Glomerular visceral epithelial cell (primary cell): ENCODE results near the gene DVL2.
A peak's percentile ranks its signal among the peaks of the same experiment; 100 is the strongest.

Source experiments
- DNase-seq: peaks from one replicate; pipeline ENCODE4 v3.0.0-alpha.2; 2016; ENCODE audit errors: extremely low spot score

DVL2 gene

DNA sequence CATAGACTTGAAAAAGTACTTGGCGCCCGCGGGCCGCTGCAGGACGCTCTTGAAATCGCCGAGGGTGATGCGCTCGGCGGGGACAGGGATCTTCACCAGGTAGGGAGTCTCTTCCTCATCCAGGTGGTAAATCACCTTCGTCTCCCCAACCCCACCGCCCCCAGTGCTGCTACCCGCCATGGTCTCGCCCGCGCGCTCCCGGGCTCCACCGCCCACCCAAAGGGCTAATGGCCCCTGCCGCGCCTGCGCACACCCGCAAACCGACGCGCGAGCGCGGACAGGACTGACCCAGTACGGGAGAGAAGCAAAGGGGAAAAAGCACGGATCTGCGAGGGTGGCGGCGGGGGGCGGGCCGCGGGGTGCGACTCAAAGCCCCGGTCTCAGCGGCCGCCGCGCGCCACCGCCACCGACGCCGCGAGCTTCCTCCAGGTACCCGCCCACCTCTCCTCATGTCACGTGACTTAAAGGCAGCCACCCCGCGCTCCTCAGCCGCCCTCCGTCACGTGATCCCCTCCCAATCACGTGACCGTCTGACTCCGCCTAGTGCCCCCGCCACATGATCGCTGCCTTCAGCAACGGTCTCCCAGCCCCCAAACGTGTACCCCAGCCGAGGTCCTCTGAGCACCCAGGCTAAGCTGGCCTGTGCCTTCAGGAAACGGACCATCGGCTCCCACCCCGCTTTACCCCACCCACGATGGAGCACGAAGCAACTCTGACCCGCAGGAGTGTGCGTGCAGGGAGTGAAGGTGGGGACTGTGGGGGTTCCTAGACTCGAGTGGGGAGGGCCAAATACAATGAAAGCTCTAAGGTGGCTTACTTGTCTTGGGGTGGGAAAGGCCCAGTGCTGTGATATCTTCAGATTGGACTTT lies at the start of gene DVL2:
Gene DVL2 (minus strand): TSS at position 435 of the 869 bp plus-strand sequence. CDS start 255 bp downstream, at position 180.
- peak; percentile 95 for DNase-seq

DNA sequence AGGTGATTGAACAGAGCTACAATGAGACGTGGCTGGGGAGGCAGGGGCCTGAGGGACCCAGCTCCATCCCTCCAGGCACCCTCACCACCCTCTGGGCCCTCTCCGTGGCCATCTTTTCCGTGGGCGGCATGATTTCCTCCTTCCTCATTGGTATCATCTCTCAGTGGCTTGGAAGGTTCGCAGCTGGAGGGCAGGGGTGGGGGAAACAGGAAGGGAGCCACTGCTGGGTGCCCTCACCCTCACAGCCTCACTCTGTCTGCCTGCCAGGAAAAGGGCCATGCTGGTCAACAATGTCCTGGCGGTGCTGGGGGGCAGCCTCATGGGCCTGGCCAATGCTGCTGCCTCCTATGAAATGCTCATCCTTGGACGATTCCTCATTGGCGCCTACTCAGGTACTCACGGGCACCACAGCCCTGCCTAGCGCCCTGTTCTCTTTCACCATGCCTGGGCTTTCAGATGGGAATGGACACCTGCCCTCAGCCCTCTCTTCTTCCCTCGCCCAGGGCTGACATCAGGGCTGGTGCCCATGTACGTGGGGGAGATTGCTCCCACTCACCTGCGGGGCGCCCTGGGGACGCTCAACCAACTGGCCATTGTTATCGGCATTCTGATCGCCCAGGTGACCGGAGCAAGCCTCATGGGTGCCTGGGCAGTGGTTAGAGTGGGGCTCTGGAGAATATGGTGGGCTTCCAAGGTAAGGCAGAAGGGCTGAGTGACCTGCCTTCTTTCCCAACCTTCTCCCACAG lies 49.3 kb upstream of the DVL2 start:
- DNase-seq = no peak

DNA sequence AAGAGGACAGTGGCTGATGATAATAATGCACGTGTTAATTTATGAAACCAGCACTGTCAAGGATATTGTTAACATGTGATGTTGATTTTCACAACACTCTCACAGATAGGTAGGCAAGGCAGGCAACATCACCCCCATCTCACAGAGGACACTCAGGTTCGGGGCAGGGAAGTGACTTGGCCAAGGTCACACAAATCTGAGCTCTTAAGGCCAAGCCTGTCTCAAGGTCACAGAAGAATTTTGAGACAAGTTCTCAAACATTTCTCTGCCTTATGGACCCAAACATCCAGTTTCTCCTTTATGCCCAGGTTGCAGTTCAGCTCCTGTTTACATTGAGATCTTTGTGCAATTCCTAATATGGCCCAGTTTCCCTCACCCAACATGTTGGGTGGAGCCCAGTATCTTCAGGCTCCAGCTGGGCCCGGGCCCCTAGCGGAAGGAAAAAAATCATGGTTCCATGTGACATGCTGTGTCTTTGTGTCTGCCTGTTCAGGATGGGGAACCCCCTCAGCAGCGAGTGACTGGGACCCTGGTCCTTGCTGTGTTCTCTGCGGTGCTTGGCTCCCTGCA lies 48.5 kb upstream of the DVL2 start:
- no peak for DNase-seq

DNA sequence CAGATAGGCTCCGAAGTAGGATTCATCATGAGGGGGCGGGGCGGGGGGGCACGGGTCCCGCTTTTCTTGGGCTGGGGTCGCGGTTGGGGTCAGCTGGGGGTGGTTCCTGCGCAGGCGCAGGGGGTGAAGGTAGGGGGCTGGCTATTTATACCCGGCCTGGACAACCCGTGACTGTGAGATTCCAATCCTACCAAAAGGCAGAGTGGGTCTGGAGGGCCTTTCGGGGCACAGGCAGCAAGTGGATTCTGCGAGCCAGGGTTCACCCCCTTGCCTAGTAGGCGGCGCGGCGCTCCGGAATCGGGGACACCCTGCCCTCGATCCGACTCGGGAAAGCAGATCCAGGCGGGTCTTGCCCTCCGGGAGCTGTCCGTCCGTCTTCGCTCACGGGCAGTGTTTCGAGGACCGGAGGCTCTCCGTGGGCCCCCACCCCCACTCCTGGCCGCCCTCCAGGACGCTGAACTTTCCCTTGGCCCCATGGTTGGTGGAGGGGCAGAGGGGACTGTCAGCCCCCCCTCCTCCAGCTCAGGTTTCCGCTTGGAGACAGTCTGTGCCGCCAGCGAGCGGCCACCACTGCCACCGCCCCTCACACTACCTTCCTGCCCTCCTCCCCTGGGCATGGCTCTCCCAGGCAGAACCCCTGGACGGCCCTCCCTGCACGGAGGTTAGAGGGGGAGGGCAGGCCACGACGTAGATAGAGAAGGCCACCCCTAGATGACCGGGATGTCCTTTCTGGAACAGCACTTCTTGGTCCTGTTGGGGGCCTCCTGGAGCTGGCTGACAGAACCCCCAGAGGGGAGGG lies 47.8 kb upstream of the DVL2 start:
- DNase-seq = no peak

DNA sequence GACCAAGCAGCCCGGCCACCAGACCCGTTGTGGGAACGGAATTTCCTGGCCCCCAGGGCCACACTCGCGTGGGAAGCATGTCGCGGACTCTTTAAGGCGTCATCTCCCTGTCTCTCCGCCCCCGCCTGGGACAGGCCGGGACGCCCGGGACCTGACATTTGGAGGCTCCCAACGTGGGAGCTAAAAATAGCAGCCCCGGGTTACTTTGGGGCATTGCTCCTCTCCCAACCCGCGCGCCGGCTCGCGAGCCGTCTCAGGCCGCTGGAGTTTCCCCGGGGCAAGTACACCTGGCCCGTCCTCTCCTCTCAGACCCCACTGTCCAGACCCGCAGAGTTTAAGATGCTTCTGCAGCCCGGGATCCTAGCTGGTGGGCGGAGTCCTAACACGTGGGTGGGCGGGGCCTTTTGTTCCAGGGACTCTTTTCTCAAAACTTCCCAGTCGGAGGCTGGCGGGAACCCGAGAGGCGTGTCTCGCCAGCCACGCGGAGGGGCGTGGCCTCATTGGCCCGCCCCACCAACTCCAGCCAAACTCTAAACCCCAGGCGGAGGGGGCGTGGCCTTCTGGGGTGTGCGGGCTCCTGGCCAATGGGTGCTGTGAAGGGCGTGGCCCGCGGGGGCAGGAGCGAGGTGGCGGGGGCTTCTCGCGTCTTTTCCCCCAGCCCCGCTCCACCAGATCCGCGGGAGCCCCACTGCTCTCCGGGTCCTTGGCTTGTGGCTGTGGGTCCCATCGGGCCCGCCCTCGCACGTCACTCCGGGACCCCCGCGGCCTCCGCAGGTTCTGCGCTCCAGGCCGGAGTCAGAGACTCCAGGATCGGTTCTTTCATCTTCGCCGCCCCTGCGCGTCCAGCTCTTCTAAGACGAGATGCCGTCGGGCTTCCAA lies 47.0 kb upstream of the DVL2 start, which contains the start of gene SLC2A4:
Gene SLC2A4 (plus strand): TSS at position 645 of the 879 bp plus-strand sequence. CDS start 217 bp downstream, at position 862.
- DNase-seq = peak; percentile 93

DNA sequence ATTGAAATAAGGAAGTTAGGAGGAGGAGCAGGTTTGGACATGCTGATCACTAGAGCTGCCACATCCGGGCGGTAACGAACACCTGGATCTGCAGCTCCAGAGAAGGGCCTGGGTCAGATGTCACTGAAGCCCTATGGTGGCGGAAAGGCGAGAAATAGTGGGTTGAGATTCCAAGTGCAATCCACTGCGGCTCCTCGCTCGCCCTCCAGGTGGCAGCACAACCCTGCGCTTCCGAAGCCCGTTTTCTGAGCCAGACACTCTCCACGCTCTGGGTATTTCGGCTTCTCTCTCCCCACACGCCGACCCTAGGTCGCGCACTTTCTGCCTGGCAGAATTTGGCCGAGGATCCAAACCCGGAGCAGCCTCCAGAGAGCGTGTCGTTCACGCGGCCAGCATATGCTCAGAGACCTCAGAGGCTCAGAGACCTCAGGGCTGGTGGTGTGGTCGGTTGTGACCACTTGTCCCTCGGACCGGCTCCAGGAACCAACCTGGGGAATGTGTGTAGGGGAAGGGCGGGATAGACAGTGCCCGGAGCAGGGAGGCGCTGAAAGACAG lies 46.3 kb upstream of the DVL2 start:
- peak; percentile 83 for DNase-seq

DNA sequence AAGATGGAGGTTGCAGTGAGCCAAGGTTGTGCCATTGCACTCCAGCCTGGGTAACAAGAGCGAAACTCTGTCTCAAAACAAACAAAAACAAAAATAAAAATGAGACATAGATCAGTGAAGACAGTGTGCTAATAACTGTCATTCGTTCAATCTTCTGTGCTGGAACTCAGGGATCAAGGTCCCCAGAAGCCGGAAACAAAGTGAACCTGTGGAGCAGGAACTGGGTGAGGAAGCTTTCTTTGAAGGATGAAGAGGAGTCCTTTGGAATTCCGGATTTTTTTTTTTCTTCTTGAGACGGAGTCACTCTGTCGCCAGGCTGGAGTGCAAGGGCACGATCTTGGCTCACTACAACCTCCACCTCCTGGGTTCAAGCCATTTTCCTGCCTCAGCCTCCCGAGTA lies 45.1 kb upstream of the DVL2 start:
- DNase-seq = no peak

DNA sequence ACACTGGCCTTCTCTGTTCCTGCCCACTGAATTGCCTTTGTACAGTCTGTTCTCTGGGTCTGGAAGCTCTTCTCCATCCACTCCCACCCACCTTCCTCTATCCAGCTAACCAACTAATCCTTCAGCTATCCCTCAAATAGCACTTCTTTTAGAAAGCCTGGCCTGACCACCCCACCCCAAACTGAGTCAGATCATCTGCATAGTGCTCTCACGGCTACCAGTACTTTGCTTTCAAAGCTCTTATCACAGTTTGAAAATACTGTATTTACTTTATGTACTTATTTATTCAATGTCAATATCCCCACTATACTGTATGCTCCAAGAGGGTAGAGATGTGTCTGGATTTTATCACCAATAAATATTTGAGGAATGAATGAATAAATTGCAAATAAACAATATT lies 32.5 kb upstream of the DVL2 start:
- no peak for DNase-seq

DNA sequence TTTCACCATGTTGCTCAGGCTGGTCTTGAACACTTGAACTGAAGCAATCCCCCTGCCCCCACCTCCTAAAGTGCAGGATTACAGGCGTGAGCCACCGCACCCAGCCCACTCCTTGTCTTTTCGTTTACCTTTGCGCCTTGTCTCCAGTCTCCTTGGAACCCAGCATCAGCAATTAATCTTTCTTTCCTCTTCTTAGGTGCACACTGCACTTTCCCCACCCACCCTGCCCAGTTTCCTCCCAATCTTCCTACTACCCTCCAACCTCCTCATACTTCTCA lies 29.4 kb upstream of the DVL2 start:
- no peak for DNase-seq

DNA sequence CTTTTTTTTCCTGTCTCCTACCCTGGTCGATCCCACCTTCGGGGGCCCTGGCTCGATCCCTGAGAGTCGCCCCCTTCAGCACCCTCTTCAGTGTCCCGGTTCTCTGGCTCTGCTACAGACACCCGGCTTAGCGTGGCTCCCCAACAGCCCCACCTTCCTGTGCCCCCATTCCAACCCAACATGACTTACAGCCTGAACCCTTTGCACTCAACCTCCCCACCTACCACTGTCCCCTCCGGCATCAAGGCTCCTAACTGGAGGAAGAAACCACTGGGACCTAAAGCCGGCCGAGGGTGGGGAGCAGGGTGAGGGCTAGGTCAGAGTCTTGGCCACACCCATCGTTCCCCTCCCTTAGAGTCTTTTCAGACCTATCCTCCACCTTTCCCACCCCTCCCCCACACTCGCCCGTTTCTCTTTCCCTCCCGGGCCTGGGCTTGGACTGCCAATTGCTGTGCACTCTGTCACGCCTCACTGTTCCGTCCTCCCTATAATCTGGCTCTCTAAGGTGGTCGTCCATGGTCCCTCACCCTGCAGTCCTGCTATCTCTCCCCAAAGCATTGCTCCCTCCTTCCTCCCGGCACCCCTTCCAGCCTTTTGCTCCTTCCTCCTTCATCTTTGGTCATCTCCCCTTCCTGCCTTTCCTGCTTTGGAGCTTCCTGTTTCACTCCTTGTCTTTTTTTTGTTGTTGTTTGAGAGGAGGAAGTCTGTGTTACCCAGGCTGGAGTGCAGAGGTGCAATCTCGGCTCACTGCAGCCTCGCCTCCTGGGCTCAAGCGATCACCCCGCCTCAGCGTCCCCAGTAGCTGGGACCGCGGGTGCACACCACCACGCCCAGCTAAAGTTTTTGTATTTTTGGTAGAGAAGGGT lies 28.9 kb upstream of the DVL2 start:
- no peak for DNase-seq

DNA sequence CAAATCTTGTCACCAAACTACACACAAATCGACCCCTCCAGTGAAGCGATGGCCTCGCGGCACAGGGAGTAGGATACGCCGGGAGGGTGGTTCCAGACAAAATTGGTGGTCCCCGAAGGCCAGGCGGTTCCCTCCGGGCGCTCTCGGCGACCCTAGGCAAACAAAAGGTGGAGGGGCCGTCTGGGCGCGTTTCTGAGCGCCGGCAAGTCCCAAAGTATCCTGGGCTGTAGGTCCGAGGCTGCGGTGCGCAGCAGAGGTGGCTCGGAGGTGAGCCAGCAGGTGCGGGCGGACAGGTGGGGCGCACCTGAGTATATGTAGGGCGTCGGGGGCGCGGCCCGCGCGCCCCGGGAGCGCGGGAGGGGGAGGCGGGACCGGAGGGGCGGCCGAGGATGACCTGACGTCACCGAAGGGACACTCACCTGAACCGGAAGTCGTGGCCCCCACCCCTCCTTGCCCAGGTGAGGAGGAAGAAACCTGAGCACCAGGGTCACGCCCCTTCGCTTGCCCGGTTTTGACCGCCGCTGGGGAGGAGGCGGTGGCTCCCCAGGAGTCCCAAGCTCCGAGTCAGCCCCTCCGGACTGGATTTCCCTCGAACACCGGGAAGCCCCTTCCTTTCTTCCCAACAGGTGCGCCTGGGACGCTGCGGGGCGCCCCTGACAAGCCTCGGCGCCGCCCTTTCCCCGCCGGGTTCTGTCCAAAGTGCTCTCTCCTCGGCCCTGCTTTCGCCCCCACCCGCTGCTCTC lies 28.0 kb upstream of the DVL2 start, which contains the start of gene CLDN7:
Gene CLDN7 (minus strand): TSS at position 287 of the 743 bp plus-strand sequence. CDS start 435 bp downstream, outside the sequence.
- no peak for DNase-seq

DNA sequence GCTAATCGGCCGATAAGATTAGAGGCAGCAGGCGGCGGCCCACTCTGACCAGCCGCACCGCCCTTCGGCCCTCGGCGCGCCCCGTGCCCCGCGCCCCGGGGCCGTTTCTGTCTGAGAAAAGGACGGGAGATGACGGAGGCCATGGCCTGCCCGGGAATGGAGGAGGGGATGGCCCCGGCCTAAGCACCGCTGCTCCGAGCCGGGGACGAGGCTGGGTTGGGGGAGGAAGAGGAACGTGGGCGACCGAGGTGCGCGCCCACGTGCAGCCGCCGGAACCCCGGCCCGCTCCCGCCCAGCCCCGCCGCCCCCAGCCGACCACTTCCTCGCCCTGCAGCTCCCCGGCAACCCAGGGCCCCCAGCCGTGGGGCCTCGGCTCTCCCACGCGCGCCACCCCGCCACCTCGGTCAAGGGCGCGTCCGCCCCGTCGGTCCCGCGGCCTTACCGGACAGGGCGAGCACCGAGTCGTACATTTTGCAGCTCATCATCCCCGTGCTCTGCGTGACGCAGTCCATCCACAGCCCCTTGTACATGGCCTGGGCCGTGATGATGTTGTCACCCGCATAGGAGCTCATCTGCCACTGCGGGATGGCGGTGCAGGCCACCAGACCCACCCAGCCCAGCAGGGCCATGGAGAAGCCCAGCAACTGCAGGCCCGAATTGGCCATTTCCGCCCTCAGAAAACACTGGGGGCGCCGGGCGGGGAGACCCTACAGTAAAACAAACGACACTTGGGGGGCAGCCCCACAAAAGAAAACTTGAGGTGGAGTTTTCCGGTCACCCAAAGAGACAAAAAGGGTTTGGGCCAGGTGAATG lies 27.3 kb upstream of the DVL2 start:
- DNase-seq = no peak

DNA sequence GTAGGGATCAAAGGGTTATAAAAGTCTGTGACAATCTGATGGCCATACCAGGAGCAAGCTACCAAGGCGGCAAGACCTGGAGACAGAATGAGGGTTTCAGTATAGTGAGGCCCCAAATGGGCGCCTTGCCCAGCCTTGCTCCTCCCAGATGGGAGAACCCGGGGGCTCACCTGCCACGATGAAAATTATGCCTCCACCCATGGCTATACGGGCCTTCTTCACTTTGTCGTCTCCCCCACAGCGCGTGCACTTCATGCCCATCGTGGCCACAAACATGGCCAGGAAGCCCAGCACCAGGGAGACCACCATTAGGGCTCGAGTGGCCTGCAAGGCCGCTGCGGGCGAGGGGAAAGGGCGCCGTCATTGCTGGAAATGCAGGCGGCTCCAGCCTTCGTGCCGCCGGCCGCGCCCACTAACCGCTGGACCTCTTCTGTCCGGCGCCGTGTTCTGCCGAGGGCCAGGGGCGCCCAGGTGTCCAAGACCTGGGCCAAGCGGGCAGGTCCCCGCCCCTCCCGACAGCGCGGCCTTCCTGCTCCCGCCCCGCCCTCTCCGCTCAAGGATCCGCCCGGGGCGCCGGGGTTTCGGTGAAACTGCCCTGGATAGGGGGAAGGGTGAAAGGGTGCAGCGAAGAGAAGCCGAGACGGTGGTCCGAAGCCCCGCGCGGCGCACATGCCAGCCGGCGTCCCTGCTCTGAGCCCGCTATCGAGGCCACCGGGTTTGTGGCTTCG lies 26.5 kb upstream of the DVL2 start:
- DNase-seq = no peak

DNA sequence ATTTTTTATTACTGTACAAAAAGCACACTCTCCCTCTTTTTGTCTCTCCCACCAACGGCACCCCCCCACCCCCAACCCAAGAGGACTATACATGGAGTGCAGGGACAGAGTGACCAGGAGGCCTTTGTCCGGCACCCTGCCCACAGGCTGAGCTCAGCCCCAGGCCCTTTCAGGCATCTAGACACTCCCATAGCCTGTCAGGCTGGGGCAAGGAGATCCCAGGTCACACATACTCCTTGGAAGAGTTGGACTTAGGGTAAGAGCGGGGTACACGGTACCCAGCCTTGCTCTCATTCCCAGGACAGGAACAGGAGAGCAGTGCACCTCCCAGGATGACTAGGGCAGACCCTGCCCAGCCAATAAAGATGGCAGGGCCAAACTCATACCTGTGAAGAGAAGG lies 25.8 kb upstream of the DVL2 start:
- no peak for DNase-seq

DNA sequence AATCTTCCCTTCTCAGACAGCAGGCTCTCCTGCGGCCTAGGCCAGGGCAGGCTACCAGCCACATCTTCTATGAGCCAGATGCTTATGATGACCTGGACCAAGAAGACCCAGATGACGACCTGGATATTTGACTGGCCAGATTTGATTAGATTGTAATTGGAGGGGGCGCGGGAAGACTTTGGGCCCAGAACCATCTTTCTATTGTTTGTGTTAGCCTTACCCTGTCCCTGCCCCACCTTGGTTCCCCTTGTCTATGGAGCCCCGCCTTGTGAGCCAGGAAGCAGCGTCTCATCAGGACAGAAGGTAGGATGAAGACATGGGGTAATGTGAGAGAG lies 25.2 kb upstream of the DVL2 start:
- no peak for DNase-seq

DNA sequence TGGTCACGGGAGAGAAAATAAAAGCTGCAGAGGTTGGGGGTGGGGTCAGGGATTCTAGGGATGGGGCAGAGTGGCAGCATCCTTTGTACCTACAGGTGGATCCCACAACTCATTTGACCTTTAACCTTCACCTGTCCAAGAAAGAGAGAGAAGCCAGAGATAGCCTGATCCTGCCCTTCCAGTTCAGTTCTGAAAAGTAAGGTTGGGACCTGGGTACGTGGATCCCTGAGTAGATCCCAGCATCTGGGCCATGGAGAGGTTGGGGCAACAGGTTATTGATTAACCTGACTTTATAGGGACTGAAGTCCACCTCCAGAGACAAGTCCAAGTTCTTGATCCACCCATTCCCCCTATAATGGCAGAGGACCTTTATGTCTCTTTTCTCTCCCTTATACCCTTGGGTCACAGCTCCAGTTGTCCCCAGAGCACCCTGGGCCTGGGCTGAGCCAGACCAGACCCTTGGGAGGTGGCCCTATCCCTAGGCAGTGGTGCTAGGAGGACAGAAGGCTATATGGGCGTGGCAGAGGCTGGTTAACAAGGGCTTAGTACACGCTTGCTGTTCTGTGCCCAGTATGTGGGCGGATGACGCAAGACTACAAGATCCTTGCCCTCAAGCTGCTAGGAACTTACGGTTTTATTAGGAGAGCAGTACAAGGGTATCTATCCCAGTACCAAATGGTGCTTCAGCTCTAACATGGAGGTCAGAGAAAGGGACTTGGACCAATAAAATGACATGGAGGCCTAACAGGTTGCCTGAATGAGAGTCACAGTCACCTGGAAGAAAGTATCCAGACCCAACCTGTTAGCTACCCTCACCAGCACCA lies 24.6 kb upstream of the DVL2 start:
- no peak for DNase-seq
